ENCODE measurements around the gene TCERG1. TPM values are rescaled to one million over a fixed set of nuclear protein-coding genes. Genes with fewer than 3 reads are reported as not detected.

Gene TCERG1
- total RNA-seq, 1 donor = 71.7 TPM

GRCh38 chr5:146409054-146409671 lies 38.0 kb upstream of the TCERG1 start:
- DNase-seq (ENCODE audit: low read depth) = peak; percentile 27
- H3K4me3 ChIP-seq (ENCODE audit: low read depth, low read length) = no peak overlapping the region

GRCh38 chr5:146410272-146410671 lies 36.9 kb upstream of the TCERG1 start:
- no peak for DNase-seq (ENCODE audit: low read depth)
- no peak for TF ChIP-seq CTCF (IDR thresholded peaks at IDR 0.05; ENCODE audit: insufficient read depth, low read depth, low read length)
- H3K4me3 ChIP-seq (ENCODE audit: low read depth, low read length) = no peak overlapping the region

More at GRCh38 chr5:146409054-146409671, 38.0 kb upstream of the TCERG1 start:
- no peak for TF ChIP-seq CTCF (IDR thresholded peaks at IDR 0.05; ENCODE audit: insufficient read depth, low read depth, low read length)

- no peak for TF ChIP-seq CTCF (IDR thresholded peaks at IDR 0.05; ENCODE audit: insufficient read depth, low read depth, low read length)
- no peak overlapping the region for H3K4me3 ChIP-seq (ENCODE audit: low read depth, low read length)
- DNase-seq (ENCODE audit: low read depth) = no peak
These were observed 27.4 kb upstream of the TCERG1 start for GRCh38 chr5:146419696-146420095.

GRCh38 chr5:146425023-146425422 lies 22.1 kb upstream of the TCERG1 start:
- TF ChIP-seq CTCF (IDR thresholded peaks at IDR 0.05; ENCODE audit: insufficient read depth, low read depth, low read length) = no peak
- DNase-seq (ENCODE audit: low read depth) = no peak
- no peak overlapping the region for H3K4me3 ChIP-seq (ENCODE audit: low read depth, low read length)

GRCh38 chr5:146426305-146426704 lies 20.8 kb upstream of the TCERG1 start:
- DNase-seq (ENCODE audit: low read depth) = no peak
- H3K4me3 ChIP-seq (ENCODE audit: low read depth, low read length) = no peak overlapping the region
- TF ChIP-seq CTCF (IDR thresholded peaks at IDR 0.05; ENCODE audit: insufficient read depth, low read depth, low read length) = no peak

GRCh38 chr5:146426853-146427618 lies 20.1 kb upstream of the TCERG1 start:
- peak; percentile 52 for DNase-seq (ENCODE audit: low read depth)
- peak; percentile 66 for TF ChIP-seq CTCF (IDR thresholded peaks at IDR 0.05; ENCODE audit: insufficient read depth, low read depth, low read length)
- no peak overlapping the region for H3K4me3 ChIP-seq (ENCODE audit: low read depth, low read length)
